ENCODE measurements around the gene CCHCR1.

CCHCR1 gene

DNA sequence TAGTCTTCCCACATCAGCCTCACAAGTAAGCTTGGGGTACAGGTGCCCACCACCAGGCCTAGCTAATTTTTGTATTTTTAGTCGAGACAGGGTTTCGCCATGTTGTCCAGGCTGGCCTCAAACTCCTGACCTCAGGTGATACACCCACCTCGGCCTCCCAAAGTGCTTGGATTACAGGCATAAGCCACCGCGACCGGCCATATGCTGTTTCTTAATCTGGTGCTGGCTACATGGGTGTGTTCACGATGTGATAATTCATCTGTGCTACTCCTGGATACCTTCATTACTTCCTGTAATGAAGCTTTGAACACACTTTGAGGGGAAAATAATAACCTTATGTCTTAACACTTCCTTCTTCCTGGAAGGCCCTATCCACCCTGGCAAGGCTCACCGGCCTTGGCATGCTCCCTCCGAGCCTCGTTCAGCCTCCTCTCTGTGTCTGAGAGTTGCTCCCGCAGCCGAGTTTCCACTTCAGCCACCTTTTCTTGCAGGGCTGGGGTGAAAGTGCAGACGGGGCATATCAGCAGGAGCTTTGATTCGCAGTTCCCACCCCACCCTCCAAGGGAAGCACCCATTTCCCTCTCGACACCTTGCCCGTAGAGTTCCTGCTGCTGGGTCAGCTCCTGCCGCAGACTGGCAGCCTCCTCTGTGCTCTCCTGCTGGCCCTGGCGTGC lies 13.2 kb downstream of the CCHCR1 start:
- no peak for DNase-seq (ENCODE audit: low read depth in 2 of 2)
- TF ChIP-seq, protein P1, sequence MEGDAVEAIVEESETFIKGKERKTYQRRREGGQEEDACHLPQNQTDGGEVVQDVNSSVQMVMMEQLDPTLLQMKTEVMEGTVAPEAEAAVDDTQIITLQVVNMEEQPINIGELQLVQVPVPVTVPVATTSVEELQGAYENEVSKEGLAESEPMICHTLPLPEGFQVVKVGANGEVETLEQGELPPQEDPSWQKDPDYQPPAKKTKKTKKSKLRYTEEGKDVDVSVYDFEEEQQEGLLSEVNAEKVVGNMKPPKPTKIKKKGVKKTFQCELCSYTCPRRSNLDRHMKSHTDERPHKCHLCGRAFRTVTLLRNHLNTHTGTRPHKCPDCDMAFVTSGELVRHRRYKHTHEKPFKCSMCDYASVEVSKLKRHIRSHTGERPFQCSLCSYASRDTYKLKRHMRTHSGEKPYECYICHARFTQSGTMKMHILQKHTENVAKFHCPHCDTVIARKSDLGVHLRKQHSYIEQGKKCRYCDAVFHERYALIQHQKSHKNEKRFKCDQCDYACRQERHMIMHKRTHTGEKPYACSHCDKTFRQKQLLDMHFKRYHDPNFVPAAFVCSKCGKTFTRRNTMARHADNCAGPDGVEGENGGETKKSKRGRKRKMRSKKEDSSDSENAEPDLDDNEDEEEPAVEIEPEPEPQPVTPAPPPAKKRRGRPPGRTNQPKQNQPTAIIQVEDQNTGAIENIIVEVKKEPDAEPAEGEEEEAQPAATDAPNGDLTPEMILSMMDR (IDR thresholded peaks at IDR 0.05; ENCODE audit: low read depth, low read length), result no peak
- no peak overlapping the region for H3K4me3 ChIP-seq (replicated peaks in 1 of 2; ENCODE audit: low read depth in 2 of 2, low read length in 2 of 2)

DNA sequence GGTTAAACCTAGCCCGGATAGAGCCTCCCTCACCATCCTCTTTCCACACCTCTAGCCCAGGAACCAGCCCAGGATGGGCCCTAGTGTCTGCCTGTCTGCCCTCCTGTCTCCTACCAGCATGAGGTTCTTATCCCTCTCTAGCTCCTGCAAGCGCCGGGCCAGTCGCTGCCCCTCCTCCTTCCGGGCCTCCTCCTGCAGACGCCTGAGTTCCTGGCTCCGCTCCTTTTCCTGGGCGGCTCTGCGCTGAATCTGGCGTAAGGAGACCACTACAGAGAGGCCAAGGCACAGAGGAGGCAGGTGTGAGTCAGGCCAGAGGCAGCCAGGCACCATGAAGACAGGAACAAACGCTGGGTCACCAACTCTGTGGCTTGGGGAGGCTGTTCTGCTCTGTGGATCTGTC lies 14.5 kb downstream of the CCHCR1 start:
- TF ChIP-seq, protein P1 (IDR thresholded peaks at IDR 0.05; ENCODE audit: low read depth, low read length), result no peak
- H3K4me3 ChIP-seq (replicated peaks in 1 of 2; ENCODE audit: low read depth in 2 of 2, low read length in 2 of 2), result no peak overlapping the region
- peak; percentile 82 to 92 for DNase-seq (ENCODE audit: low read depth in 2 of 2)

DNA sequence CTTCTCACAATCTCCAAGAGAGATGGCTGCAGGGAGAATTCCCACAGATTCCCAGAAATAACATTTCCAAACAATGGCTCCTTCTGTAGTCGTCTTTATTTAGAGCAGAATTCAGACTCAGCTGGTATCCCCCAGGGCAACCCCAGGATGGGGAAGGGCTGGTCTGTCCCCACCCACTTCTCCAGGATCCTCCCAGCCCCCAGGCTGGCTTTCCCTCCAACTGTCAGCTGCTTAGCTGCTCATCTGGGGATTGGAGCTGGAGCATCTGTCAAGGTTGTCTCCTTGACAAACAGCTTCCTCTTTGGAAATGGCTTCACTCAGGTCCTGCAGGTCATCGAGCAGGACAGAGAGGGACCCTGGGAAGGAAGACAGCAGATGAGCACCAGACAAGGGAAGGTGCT lies 15.2 kb downstream of the CCHCR1 start:
- TF ChIP-seq, protein P1 (IDR thresholded peaks at IDR 0.05; ENCODE audit: low read depth, low read length), result no peak
- no peak overlapping the region for H3K4me3 ChIP-seq (replicated peaks in 1 of 2; ENCODE audit: low read depth in 2 of 2, low read length in 2 of 2)
- no peak for DNase-seq (ENCODE audit: low read depth in 2 of 2)

DNA sequence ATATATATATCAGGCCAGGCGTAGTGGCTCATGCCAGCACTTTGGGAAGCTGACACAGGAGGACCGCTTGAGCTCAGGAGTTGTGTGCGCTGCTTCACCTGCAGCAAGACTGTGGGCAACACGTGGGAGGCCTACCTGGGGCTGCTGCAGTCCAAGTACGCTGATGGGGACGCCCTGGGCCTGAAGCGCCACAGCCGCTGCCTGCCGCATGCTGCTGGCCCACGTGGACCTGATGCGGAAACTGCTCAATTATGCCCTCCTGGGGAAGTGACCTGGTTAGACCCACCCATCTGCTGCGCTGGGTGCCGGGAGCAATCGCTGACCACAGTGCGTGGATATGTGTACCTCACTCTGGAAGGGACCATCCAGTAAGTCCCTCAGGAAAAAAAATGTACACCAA lies 17.0 kb downstream of the CCHCR1 start:
- DNase-seq (ENCODE audit: low read depth in 2 of 2), result no peak
- no peak overlapping the region for H3K4me3 ChIP-seq (replicated peaks in 1 of 2; ENCODE audit: low read depth in 2 of 2, low read length in 2 of 2)
- TF ChIP-seq, protein P1 (IDR thresholded peaks at IDR 0.05; ENCODE audit: low read depth, low read length), result no peak

DNA sequence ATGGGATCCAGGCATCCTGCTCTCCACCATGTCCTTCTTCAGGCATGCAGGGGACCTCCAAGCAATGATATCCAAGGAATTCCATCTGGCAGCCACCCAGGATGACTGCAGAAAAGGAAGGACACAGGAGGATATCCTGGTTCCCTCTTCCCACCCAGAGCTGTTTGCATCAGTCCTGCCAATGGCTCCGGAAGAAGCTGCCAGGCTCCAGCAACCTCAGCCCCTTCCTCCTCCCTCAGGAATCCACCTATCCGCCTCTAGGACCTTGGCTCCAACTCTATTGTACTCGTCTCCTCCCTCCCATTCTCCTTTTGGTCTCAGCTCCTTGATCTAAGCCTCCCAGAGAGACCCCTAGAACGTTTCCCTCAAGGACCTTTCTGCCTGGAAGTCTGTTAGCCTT lies 18.0 kb downstream of the CCHCR1 start:
- peak in 1 of 2 donors; percentile 76 for DNase-seq (ENCODE audit: low read depth in 2 of 2)
- no peak overlapping the region for H3K4me3 ChIP-seq (replicated peaks in 1 of 2; ENCODE audit: low read depth in 2 of 2, low read length in 2 of 2)
- TF ChIP-seq, protein P1 (IDR thresholded peaks at IDR 0.05; ENCODE audit: low read depth, low read length), result no peak

DNA sequence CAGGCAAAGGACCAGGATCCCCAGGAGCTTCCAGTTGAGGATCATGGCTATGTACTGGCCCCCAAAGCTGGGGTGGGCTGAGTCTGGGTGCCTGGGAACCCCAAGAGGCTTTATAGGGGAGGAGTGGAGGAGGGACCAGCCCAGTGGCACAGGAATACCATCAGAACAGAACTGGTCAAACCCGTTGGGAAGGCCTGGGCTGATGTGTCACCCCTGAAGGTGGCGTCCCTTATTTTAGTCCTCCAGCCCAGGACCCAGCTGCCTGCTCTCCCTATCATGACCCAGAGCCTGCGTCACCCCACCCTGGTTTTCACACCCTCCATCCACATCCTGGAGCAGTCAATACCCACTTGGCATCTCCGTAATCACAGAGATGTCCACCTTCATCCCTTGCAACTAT lies 18.6 kb downstream of the CCHCR1 start, which contains the start of gene PSORS1C2:
Gene PSORS1C2, minus strand, starts transcription at position 85 of the 400 bp plus-strand sequence. Its CDS starts 40 bp downstream, at position 45.
- TF ChIP-seq, protein P1 (IDR thresholded peaks at IDR 0.05; ENCODE audit: low read depth, low read length), result no peak
- no peak within 1 kb of the TSS for H3K4me3 ChIP-seq (replicated peaks in 1 of 2; ENCODE audit: low read depth in 2 of 2, low read length in 2 of 2)
- DNase-seq (ENCODE audit: low read depth in 2 of 2), result no peak

DNA sequence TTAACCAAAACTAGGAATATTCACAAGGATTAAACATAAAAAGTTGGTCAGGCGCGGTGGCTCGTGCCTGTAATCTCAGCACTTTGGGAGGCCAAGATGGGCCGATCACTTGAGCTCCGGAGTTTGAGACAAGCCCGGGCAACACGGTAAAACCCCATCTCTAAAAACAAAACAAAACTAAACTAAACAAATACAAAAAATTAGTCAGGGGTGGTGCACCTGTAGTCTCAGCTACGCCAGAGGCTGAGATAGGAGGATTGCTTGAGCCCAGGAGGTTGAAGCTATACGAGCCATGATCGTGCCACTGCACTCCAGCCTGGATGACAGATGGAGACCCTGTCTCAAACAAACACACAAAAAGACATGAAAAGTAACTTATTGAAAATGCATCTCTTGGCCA lies 21.9 kb downstream of the CCHCR1 start:
- DNase-seq (ENCODE audit: low read depth in 2 of 2), result no peak
- TF ChIP-seq, protein P1 (IDR thresholded peaks at IDR 0.05; ENCODE audit: low read depth, low read length), result no peak
- H3K4me3 ChIP-seq (replicated peaks in 1 of 2; ENCODE audit: low read depth in 2 of 2, low read length in 2 of 2), result no peak overlapping the region
